NCI-H1417 (cell line): ENCODE measurements around the gene KIF5A.
A peak's percentile ranks its signal among the peaks of the same experiment; 100 is the strongest.

Experiments used
- DNase-seq, 3 experiments: peaks; one replicate each; lab custom pipeline; 2025; lab: John Stamatoyannopoulos, UW

The KIF5A gene

DNA sequence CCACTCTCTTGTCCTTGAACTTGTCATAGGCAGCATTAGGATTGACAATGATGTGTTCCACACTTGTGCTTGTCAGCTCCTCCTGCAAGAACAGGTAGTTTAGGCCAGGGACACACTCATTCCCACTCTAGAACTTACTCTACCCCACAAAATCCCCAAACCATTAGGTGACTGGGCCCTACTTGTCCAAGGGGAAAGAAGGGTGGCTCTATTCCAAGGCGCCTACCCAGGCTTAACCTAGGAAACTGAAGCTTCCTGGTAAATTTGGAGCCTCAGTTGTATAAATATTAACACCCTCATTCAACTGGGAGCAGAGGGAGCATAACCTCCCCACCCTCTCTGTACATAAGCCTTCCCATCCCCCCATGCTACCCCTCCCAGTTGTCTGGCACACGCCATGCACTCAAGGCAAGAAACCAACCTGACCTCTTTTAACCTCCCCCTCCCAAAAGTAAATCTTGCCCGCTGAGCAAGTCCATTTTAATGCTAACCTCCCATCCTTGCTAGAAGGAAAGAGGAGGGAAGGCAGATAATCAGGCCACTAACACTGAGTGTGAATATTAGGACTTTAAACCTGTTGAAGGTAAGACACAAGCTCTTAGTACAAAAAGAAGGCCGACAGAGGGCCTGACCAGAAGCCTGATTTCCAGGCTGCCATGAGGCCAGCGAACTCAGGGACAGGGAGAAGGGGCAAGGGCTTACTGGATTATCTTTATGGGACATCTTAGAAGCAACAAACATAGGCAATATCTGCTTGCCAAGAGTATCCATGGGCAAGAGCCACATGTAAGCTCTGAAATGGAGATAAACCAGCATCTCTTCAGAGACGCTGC, 13.9 kb upstream of the KIF5A start:
- no peak for DNase-seq

DNA sequence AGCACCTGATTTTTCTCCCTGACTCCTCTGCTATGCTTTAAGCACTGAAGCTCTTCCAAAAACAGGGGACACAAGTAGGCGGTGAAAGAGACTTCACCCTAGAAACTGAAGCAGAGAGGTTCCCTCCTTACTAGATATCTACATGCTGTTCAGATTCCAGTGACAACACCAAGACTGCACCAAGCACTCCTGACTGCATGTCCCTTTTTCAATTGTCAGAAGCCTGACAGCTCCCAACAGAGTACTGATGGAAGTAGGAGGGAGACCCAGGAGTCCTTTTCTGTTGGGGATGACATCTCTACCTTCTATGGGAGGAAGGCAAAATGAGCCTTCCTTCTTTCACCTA, 13.3 kb upstream of the KIF5A start:
- no peak for DNase-seq

DNA sequence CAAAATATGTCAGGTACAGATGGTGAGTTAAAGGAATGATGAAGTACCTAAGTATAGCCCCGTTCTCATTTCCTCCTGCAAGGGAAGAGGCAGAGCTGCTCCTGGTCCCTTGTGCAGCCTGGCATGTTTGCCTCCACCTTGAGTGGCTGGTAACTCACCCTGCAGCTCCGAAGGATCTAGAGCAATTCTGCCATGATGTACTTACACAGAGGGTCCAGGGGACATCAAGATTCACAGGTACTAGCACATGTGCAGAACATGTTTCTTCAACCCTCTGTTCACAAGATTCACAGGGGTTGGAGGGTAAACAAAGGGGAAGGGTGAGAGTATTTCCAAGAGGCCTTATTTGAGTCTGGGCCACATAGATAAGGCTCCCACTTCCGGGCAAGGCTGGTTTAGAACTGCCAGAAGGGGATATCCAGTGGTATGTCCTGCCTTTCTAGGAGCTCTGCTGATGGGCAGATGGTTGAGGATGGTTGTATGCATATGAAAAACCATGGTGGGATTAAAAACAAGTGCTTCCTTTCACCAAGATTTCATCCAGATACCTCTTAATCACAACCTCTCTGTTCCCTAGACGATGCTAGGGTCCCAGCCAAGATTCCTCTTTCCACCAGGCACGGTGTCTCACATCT, 10.6 kb upstream of the KIF5A start:
- DNase-seq, result no peak

DNA sequence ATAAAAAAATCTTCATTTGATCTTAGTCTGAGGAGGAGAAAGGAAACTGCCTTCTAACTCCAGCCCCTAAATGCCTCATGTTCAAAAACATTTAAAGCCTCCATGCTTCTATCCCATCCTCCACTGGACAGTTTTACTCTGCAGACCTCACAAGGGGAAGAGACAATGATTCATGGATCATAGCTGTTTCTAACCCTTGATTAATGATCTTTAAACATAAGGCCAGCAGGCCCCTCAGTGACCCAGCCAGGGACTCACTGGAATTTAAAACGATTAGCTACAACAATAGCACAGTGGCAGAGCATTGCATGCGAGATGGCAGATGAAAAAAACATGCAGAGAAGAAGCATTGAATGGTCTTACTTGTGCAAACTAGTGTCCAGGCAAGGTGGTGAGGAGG, 8.8 kb upstream of the KIF5A start:
- DNase-seq, result peak in 1 of 3 experiments; percentile 18

DNA sequence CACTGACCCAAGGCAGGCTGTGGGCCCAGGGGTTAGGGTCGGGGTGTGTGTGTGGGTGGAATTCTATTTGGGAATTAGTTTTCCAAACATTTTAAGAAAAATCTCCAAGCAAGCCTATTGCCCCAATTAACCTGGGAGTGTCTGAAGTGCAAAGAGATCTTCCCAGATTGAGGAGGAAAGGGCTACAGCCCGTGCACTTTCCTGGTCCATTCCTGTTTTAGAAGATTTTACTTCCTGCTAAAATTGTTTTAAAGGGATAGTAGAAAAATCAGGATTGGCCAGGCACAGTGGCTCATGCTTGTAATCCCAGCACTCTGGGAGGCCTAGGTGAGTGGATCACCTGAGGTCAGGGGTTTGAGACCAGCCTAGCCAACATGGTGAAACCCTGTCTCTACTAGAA, 8.1 kb upstream of the KIF5A start:
- no peak for DNase-seq

DNA sequence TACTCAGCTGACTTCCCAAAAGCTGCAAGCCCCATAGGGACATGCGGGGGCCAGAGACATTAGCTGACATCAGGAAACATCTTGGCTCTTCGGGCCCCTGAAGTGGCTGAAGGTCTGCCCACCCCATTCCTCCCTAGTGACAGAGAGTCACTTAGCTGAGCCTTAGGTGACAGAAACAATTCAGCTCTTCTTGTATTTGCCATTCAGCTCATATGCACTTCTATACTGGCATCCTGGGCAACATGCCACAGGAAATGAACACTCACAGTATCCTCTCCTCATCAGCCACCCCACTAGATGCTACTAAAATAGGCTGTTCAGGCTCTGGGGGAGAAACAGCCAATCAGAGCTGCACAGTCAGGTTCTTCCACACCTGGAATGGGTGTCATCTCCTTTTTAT, 6.3 kb upstream of the KIF5A start:
- no peak for DNase-seq

DNA sequence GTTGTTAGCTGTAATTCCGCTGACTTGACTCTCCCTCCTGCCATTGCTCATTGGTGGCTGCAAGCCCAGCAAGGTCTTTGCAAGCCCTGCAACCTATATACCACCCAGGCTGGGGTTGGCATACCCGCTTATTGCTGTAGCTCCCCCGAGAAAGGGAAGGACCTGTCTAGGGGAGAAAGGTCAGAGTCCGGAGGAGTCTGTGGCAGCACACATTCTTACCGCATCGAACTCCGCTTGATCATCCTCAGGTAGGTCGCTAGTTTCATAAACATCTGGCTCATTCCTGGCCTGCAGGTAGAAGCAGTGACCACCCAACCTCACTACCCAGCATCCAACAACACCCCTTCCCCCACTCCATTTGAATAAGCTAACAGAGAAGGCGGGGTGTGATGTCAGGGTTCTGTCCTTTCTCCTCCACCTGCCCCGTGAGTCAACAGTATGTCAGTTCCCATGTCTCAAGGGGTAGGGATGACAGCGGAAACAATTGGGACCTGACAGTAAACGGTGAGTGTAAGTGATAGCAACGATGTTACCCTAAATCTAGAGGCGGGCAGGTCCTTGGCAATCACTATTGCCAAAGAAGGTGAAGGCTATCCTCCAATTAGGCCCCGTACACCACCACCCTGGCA, 3.9 kb upstream of the KIF5A start:
- DNase-seq, result peak in 2 of 3 experiments; percentile 40 to 48

DNA sequence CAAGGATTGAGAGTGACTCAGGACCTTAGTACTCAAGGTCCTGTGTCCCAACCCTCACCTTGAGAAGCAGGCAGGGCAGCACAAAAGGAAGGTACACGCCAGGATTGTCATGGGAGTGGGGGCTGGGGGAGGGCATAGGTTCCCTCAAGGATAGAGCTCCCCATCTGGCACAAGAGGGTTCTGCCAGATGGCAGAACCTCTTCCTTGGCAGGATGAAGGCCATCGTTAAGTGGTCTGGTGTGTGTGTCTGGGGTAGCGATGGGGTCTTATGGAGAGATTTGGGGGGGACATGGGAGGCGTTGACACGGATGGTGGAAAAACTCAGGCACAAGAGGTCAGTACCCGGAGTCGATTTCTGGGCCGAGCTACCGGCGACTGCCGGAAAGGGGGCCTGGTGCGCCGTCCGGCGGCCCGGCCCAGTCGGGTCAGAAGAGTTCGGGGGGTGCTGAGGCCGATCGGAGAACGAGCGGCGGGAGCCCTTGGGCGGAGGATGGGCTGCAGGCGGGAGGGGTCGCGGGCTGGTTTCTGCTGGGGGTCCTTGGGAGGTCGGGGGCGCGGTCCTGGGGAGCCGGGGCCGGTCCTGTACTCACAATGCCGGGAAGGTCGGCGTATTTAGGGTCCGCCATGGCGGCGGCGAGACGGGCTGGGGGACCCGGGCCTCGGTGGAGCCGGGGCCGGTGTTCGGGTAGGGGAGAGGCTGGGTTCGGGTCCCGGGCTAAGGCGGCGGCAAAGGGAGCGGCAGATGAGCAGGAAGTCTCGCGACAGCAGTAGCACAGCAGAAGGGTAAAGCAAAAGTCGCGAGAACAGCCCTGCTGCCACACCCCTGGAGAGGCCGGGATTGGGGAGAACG, 3.2 kb upstream of the KIF5A start, which contains the start of gene DCTN2:
Gene DCTN2 (minus strand): TSS at position 755 of the 850 bp plus-strand sequence. CDS start 129 bp downstream, at position 626.
- peak; percentile 98 to 99 (median 98) for DNase-seq

DNA sequence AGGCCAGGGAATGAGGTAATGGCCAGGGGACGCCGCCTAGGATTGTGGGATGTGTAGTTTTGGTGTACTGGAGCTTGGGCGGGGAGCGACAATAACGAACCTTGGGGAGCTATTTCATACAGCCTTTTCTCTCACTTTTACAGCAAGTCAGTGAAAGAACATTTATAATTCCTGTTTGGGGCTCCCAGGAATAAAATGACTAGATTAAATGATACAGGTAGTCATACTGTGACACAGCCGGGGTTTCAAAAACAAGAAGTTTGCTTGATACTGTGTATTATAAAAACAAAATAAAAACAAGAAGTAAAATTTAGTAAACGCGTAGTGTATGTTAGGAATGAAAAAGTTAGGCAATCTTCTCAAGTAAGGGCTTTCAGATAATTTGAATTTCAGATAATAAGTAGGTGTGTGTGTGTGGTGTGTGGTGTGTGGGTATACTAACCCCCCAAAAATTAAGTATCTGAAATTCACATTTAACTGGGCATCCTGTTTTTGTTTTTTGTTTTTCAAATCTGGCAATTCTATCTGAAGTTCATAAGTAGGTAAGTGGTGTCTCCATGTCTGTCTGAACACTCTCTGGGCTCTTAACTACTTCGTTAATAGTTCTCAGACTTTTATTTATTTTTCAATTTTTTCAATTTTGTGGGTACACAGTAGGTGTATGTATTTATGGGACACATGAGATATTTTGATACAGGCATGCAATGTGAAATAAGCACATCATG, 2.4 kb upstream of the KIF5A start:
- no peak for DNase-seq

DNA sequence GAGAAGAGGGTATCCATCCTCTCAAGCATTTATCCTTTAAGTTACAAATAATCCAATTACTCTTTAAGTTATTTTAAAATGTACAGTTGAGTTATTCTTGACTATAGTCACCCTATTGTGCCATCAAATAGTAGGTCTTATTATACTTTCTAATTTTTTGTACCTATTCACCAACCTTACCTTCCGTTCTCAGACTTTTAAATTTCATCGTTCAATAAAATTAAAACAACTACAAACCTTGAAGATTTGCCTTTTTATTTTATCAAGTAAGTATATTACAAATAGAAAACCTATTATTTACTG, 1.9 kb upstream of the KIF5A start:
- no peak for DNase-seq

DNA sequence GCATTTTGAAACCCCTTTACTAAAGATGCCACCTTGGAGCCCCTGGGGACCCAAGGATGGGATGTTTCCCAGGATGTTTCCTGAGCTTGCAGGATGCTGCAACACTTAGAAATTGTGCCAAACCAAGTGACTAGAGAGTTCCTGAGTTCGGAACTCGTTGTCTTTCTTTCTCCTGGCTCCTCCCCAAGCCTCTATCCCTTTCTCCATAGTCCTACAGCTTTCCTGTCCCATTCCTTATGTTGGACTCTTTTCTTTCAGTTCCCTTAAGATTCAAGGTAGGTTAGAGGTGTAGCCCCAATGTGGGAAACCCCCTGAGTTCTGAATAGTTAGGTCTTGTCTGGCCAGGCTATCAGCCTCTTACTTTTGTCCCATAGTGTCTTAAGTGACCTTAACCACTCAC, 1.4 kb upstream of the KIF5A start:
- no peak for DNase-seq

DNA sequence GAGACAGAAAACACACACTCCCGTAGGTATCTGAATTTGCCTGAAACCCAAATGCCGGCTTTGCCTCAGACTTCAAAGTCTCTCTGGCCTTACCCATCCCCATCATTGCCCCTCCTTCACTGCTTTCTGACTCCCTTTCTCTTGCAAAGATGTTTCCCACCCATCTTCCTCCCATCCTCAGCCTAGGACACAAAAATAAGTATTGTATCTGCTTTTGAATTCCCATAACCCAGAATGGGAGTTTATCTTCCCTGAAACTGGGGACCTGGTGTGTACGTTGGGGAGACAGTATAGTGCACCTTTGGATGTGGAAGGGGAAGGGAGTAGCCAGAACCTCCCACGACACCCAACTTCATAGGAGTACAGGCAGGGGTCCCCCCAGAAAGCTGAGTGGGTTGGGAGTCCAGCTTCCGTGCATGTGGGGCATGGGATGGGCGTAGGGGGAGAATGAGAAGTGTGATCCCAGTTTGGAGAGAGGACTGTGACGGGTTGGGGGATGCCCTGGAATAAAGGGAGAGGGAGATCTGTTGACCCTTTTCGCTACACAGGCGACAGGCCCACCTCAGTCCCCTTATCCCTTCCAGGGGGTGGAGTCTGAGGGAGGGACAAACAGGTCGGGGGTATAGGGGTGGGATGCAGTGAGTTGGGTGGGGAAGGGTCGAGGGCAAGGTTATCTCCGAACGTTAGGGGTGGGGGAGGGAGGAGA, 488 bp upstream of the KIF5A start:
- no peak for DNase-seq

DNA sequence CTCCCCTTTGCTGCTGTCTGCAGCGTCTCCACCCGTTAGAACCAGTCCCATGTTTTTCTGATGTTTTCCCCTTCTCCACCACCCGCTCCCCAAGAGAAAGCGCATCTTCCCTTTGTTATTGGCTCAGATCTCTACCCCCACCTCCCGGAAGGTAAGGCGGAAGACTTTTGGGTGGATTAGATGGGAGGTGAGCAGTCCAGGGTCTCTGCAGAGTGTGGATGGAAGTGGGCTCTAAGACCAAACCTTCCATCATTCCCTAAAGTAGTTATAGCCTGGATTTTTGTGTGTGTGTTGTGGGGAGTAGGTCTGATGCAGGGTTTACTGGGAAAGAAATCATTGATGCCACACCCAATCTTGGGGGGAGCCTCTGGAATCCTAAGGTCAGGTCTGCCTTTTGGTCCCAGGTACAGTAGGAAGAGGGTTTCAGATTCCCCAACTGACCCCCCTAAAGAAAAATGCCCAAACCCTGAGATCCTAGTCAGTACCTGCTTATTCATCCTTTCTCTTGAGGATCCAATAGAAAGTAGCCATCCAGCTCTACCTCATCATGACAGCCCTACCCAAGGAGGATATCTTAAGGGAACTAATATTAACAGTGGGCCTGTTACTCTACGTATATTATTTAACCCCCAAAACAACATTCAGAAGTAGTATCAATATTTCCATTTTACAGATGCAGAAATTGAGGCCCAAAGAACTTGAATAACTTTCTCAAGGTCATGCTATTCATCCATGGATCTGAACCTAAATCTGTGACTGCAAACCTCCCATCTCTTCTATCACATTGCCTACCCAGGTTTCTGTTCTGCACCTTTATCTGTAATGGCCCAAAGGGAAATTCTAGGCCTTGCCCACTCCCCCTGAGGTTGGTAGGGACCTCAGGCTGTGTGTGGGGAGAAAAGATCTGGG, 1.1 kb downstream of the KIF5A start:
- DNase-seq, result no peak

DNA sequence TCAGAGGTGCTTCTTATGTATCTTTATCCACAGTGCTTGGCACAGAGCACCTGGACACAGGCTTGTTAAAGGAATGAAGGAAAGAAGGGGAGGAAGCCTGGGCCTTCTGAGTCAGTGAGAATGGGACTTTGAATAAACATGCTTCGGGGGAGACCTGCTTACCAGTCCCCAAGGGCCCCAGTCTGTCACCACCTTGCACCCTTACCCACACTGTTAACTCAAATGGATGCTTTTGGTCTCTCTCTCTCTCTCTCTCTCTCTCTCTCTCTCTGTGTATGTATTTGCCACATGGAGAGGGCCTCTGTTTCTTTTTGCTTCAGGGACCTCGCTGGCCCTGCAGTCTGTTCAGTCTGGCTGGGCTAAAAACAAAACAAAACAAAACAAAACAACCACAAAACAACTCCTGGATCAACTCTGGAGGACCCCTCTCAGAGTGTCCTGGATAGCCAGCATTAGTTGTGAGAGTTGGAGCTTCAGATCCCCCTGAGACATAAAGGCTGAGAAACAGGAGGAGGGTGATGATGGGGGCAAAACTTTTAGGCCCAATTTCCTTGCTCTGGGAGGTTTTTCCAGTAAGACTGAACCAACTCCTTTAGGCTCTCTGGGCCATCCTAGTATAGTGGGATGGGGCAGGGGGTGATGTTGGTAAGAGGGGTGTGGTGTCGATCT, 1.9 kb downstream of the KIF5A start:
- DNase-seq, result no peak

DNA sequence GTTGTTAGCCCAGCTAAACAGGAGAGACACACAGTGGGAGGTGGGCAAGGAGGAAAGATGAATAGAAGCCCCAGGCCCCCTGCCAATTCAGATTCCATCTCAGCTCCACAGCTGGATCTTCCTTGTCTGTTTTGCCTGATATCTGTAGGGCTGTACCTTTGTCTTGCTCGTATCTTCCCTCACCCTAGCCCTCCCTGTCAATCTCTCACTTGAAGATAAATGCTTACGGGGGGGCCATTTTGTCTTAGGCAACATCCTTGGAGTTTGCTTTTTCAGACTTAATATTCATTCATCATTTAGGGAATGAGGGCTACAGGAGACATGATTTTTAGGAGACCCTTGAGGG, 2.4 kb downstream of the KIF5A start:
- DNase-seq, result no peak

DNA sequence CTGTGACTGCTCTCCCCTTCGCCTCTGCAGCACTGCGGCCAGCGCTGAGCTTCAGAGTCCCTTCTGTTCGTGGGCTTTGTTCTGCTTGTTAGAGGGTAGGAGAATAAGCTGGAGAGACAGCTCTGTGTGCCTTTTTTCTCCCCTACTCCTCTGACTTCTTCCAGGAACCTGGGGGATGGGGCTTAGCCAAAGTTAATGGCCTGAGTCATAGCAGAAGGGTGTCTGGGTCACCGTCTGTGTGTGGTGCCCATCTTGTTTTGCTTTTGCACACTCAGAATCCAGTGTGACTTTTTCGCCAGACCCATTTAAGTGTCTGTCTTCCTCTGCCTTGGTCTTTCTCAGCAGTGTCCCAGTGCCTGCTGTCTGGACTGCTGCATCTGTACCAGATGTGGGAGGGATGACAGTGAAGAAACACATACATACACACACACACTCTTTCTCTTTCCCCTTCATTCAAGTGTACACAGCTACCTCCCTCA, 3.0 kb downstream of the KIF5A start:
- DNase-seq, result peak in 2 of 3 experiments; percentile 52 to 72

DNA sequence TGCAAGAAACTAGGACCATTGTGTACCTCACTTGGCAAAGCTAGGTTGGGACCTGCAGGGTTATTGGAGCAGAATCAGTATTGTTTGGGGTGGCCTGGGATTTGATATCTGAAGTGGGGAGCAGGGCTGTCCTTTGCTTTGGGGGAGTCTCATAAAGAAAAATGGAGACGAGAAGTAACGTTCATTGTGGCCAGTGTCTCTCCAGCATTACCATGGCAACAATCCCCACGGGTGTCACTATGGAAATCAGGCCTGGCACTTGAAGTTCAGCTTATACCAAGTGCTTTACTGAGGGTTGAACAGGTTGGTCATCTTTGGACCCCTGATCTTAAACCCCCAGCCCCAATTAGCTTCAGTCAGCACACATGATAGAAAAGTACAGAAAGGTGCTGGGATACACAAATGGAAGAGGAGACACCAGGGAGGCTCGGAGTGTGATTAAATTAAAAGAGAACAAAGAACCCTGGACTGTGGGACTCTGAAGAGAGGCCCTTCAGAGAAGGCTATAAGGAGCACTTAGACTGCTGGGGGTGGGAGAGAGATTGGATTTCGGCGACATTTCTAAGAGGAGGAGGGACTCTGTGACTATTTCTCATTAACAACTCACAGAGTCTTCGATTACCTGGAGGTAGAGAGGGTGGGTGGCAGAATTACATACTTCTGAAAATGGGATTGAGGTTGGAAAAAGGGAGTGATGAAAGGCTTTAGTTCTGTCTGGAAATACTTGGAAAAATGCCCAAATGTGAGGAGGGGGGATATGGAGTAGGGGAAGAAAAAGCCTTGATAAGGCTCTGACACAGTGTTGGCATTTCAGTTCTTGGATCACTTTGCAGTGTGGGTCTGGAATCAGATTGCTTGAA, 3.7 kb downstream of the KIF5A start:
- DNase-seq, result peak; percentile 69 to 93 (median 90)

DNA sequence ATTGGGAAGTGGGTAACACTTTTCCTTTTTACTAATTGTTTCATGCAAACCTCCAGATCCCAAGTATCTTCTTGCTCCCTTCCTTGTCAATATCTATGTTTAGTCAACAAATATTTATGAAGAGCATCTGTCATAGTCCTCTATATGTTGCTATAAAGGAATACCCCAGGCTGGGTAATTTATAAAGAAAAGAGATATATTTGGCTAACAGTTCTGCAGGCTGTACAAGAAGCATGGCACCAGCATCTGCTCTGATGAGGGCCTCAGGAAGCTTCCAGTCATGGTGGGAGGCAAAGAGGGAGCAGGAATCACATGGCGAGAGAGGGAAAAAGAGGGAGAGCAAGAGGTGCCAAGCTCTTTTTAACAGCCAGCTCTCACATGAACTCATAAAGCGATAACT, 4.6 kb downstream of the KIF5A start:
- no peak for DNase-seq
